GM23248 (cell line): Measurements from ENCODE around the gene C2CD2.

Experiments
- EZH2 ChIP-seq: fragments of 200-600 bp; sonication (generic); IDR thresholded peaks from 2 replicates; pipeline ENCODE4 v1.6.1; 2018; ENCODE audit warnings: antibody characterized with exemption, mild to moderate bottlenecking; ENCODE audit not compliant: insufficient read depth, poor library complexity, severe bottlenecking
- EZH2phosphoT487 ChIP-seq: fragments of 200-600 bp; sonication (generic); IDR thresholded peaks from 2 replicates; pipeline ENCODE4 v1.6.1; 2018; ENCODE audit warnings: antibody characterized with exemption, moderate library complexity, mild to moderate bottlenecking, low read depth; ENCODE audit not compliant: insufficient read depth

- TF ChIP-seq EZH2 (no peak), EZH2phosphoT487 (no peak)
Measured at GRCh38 chr21:41888749-41889376, 65.0 kb downstream of the C2CD2 start.
